GM19035 (cell line): Measurements from ENCODE around the gene CTNND2.
"Not testable (repeated sequence)": the region's sequence is repeated elsewhere in the genome, so short reads cannot be mapped to it uniquely, and the experiment has no call there.

ENCODE experiments used
- ATAC-seq: cut with Tn5 transposase; IDR thresholded peaks from one replicate; pipeline ENCODE4 v1.9.1; 2021; ENCODE audit not compliant: unreplicated experiment

Gene CTNND2

GRCh38 chr5:11878814-11879213, 25.4 kb downstream of the CTNND2 start:
- no peak for ATAC-seq

- ATAC-seq: no peak
Measured at GRCh38 chr5:11873587-11873986, 30.7 kb downstream of the CTNND2 start.

GRCh38 chr5:11869203-11869602, 35.0 kb downstream of the CTNND2 start:
- ATAC-seq: no peak

- no peak for ATAC-seq
Measured at GRCh38 chr5:11863911-11864310, 40.3 kb downstream of the CTNND2 start.

- no peak for ATAC-seq
Measured at GRCh38 chr5:11857391-11857790, 46.9 kb downstream of the CTNND2 start.

GRCh38 chr5:11854936-11855335, 49.3 kb downstream of the CTNND2 start:
- no peak for ATAC-seq

GRCh38 chr5:11853796-11854195, 50.5 kb downstream of the CTNND2 start:
- no peak for ATAC-seq

GRCh38 chr5:11853140-11853539, 51.1 kb downstream of the CTNND2 start:
- no peak for ATAC-seq

- no peak for ATAC-seq
Measured at GRCh38 chr5:11852717-11853087, 51.5 kb downstream of the CTNND2 start.

- no peak for ATAC-seq
Measured at GRCh38 chr5:11851965-11852716, 52.1 kb downstream of the CTNND2 start.

- ATAC-seq: no peak
Measured at GRCh38 chr5:11851416-11851815, 52.8 kb downstream of the CTNND2 start.

GRCh38 chr5:11828566-11828965, 75.7 kb downstream of the CTNND2 start:
- not testable (repeated sequence) for ATAC-seq

GRCh38 chr5:11822598-11822997, 81.6 kb downstream of the CTNND2 start:
- no peak for ATAC-seq

GRCh38 chr5:11815916-11816315, 88.3 kb downstream of the CTNND2 start:
- no peak for ATAC-seq

GRCh38 chr5:11815481-11815880, 88.8 kb downstream of the CTNND2 start:
- no peak for ATAC-seq

- no peak for ATAC-seq
Measured at GRCh38 chr5:11814373-11814772, 89.9 kb downstream of the CTNND2 start.

GRCh38 chr5:11809407-11809806, 94.8 kb downstream of the CTNND2 start:
- ATAC-seq: no peak

GRCh38 chr5:11803436-11803835, 100.8 kb downstream of the CTNND2 start:
- no peak for ATAC-seq

GRCh38 chr5:11801061-11801460, 103.2 kb downstream of the CTNND2 start:
- no peak for ATAC-seq

- ATAC-seq: no peak
Measured at GRCh38 chr5:11797132-11797531, 107.1 kb downstream of the CTNND2 start.

GRCh38 chr5:11793396-11793795, 110.8 kb downstream of the CTNND2 start:
- ATAC-seq: no peak

GRCh38 chr5:11792621-11793020, 111.6 kb downstream of the CTNND2 start:
- ATAC-seq: no peak

GRCh38 chr5:11791792-11792191, 112.5 kb downstream of the CTNND2 start:
- no peak for ATAC-seq
